Hepatocyte (in vitro differentiated cells): Measurements from ENCODE around the gene SORCS2.

Experiments
- CTCF ChIP-seq: fragments of 200-600 bp; sonication (generic); IDR thresholded peaks from 2 replicates; pipeline ENCODE4 v1.5.1; 2016; ENCODE audit warnings: antibody characterized with exemption, mild to moderate bottlenecking; ENCODE audit not compliant: poor library complexity
- EZH2 ChIP-seq: fragments of 200-600 bp; sonication (generic); IDR thresholded peaks from 2 replicates; pipeline ENCODE4 v1.6.1; 2016; ENCODE audit warnings: antibody characterized with exemption, mild to moderate bottlenecking, borderline replicate concordance
- EZH2phosphoT487 ChIP-seq: fragments of 200-600 bp; sonication (generic); IDR thresholded peaks from one replicate; pipeline ENCODE4 v1.6.1; 2018; ENCODE audit warnings: antibody characterized with exemption, mild to moderate bottlenecking, low read depth, moderate library complexity; ENCODE audit not compliant: unreplicated experiment, severe bottlenecking

- TF ChIP-seq EZH2: no peak
- no peak for TF ChIP-seq CTCF
- TF ChIP-seq EZH2phosphoT487: no peak
Measured at GRCh38 chr4:7559741-7560395, 367.5 kb downstream of the SORCS2 start.
